HepG2 (cell line): Measurements from ENCODE around the gene AGBL3. TPM values are rescaled to one million over a fixed set of nuclear protein-coding genes. Genes with fewer than 3 reads are reported as not detected.

Experiments
- ATAC-seq: fragments of 200-7000 bp; cut with Tn5 transposase; 3 replicates; pipeline ENCODE4 v1.9.1; 2020; ENCODE audit warnings: mild to moderate bottlenecking, moderate library complexity
- BruUV-seq: library from RNA; stranded (reverse); fragments of 400-500 nt; replicated peaks from 2 replicates; lab custom pipeline; 2021; lab: Mats Ljungman, UMichigan
- CTCF ChIA-PET: fragments of 300-600 bp; formaldehyde crosslinking; extraction: SDS; loops from one replicate; lab custom pipeline; 2021; ENCODE audit warnings: low total read pairs, inconsistent platforms, low intra/inter-chr PET ratio; lab: Yijun Ruan, JAX
- POLR2A ChIA-PET: fragments of 350-600 bp; sonication (Branson Sonifier 250); formaldehyde crosslinking; loops from one replicate; lab custom pipeline; 2020; ENCODE audit warnings: antibody characterized with exemption, inconsistent platforms; lab: Yijun Ruan, JAX
- DNase-seq: peaks from one replicate; pipeline ENCODE4 v3.0.0-alpha.2; 2015; ENCODE audit warnings: low spot score
- FAIRE-seq: peaks from 3 replicates; lab custom pipeline; 2011; peaks lifted over from hg19 to GRCh38; lab: Jason Lieb, UNC
- H2AFZ ChIP-seq: one replicate; pipeline ENCODE4 v1.6.1; 2011; ENCODE audit warnings: low read length, inconsistent platforms
- H3K27ac ChIP-seq: fragments of 300-600 bp; 3 replicates; pipeline ENCODE4 v1.8.0; 2011; ENCODE audit warnings: mixed run types, mild to moderate bottlenecking, mixed read lengths, low read length, inconsistent platforms; ENCODE audit not compliant: insufficient read depth; ENCODE audit errors: extremely low read length
- H3K27me3 ChIP-seq, 2 experiments: fragments of 200-600 bp in 1 of 2; 2 replicates in 1 of 2; 3 replicates in 1 of 2; pipeline versions ENCODE4 v1.6.0 to v1.8.0; 2011; ENCODE audit warnings: low read length in 2 of 2, mild to moderate bottlenecking in 2 of 2, moderate library complexity in 2 of 2, inconsistent platforms in 1 of 2; ENCODE audit not compliant: insufficient read depth in 2 of 2, control insufficient read depth in 1 of 2
- H3K36me3 ChIP-seq, 2 experiments: fragments of 200-600 bp in 1 of 2; replicated peaks in 1 of 2; 2 replicates in 1 of 2; 3 replicates in 1 of 2; pipeline versions ENCODE4 v1.5.1 to v1.8.0; 2011; ENCODE audit warnings: low read length in 2 of 2, inconsistent platforms in 1 of 2; ENCODE audit not compliant: insufficient read depth in 2 of 2, control insufficient read depth in 1 of 2
- H3K4me1 ChIP-seq: 2 replicates; pipeline ENCODE4 v1.5.1; 2012; ENCODE audit warnings: low read length, inconsistent platforms; ENCODE audit not compliant: insufficient read depth
- H3K4me2 ChIP-seq: 2 replicates; pipeline ENCODE4 v1.6.0; 2011; ENCODE audit warnings: low read depth, low read length, inconsistent platforms
- H3K4me3 ChIP-seq, 3 experiments: fragments of 200-600 bp in 1 of 3; sonication (generic), shearing (Covaris generic) in 1 of 3; replicated peaks in 1 of 3; 2 replicates each; pipeline ENCODE4 v1.5.1; 2011 to 2016; ENCODE audit warnings: low read length in 3 of 3, inconsistent platforms in 2 of 3, low read depth in 2 of 3, mild to moderate bottlenecking in 2 of 3, control low read depth in 1 of 3, mixed read lengths in 1 of 3; ENCODE audit not compliant: insufficient read depth in 1 of 3
- H3K79me2 ChIP-seq: one replicate; pipeline ENCODE4 v1.6.1; 2011; ENCODE audit warnings: low read length, inconsistent platforms; ENCODE audit not compliant: insufficient read depth
- H3K9ac ChIP-seq: 2 replicates; pipeline ENCODE4 v1.6.0; 2011; ENCODE audit warnings: mild to moderate bottlenecking, low read depth, low read length, inconsistent platforms; ENCODE audit not compliant: insufficient read depth
- H3K9me3 ChIP-seq: 2 replicates; pipeline ENCODE4 v1.5.1; 2012; ENCODE audit warnings: mild to moderate bottlenecking, low read length
- H4K20me1 ChIP-seq: 2 replicates; pipeline ENCODE4 v1.6.0; 2011; ENCODE audit warnings: inconsistent platforms, mild to moderate bottlenecking, low read length, moderate library complexity; ENCODE audit not compliant: insufficient read depth
- ARID4A ChIP-seq: sonication (generic); formaldehyde crosslinking; IDR thresholded peaks from 2 replicates; pipeline ENCODE4 v1.5.0; 2020; ENCODE audit warnings: mild to moderate bottlenecking, missing genetic modification reagents, borderline replicate concordance
- BCL6 ChIP-seq: IDR thresholded peaks from 2 replicates; pipeline ENCODE4 v1.6.1; 2016; ENCODE audit warnings: missing genetic modification reagents, missing compliant biosample characterization
- GATAD1 ChIP-seq: IDR thresholded peaks from 2 replicates; pipeline ENCODE4 v1.6.1; 2016; ENCODE audit warnings: missing genetic modification reagents, missing compliant biosample characterization
- HBP1 ChIP-seq: IDR thresholded peaks from 2 replicates; pipeline ENCODE4 v1.6.1; 2016; ENCODE audit warnings: low read depth, control low read depth
- HDAC2 ChIP-seq: sonication (generic); formaldehyde crosslinking; IDR thresholded peaks from 2 replicates; pipeline ENCODE4 v1.4.0; 2020; ENCODE audit warnings: missing genetic modification reagents
- JUND ChIP-seq: sonication (generic); formaldehyde crosslinking; IDR thresholded peaks from 2 replicates; pipeline ENCODE4 v1.8.0; 2022; ENCODE audit warnings: mild to moderate bottlenecking, missing genetic modification reagents
- MAZ ChIP-seq, 2 experiments: sonication (generic) in 1 of 2; formaldehyde crosslinking in 1 of 2; IDR thresholded peaks; 2 replicates each; pipeline versions ENCODE4 v1.5.0 to v1.6.1; 2012 to 2020; ENCODE audit warnings: low read depth in 2 of 2, mild to moderate bottlenecking in 2 of 2, borderline replicate concordance in 1 of 2, improper control_type of control experiment in 1 of 2, low read length in 1 of 2, missing genetic modification reagents in 1 of 2, moderate library complexity in 1 of 2
- MEIS2 ChIP-seq: sonication (generic); formaldehyde crosslinking; IDR thresholded peaks from 2 replicates; pipeline ENCODE4 v1.9.0; 2021; ENCODE audit warnings: mild to moderate bottlenecking, missing genetic modification reagents
- NFYC ChIP-seq: IDR thresholded peaks from 2 replicates; pipeline ENCODE4 v1.6.1; 2016; ENCODE audit warnings: missing genetic modification reagents, missing compliant biosample characterization
- ZNF263 ChIP-seq: sonication (generic); formaldehyde crosslinking; IDR thresholded peaks from 2 replicates; pipeline ENCODE4 v1.4.0; 2020; ENCODE audit warnings: missing genetic modification reagents
- ZNF788 ChIP-seq: sonication (generic); formaldehyde crosslinking; IDR thresholded peaks from 2 replicates; pipeline ENCODE4 v1.5.0; 2020; ENCODE audit warnings: mild to moderate bottlenecking, missing genetic modification reagents, borderline replicate concordance
- WGBS: methylation state at CpG from one replicate; pipeline ENCODE4 v1.1.6; 2017; ENCODE audit warnings: low lambda C conversion rate; 5-methylcytosine and 5-hydroxymethylcytosine counted together
- in situ Hi-C: cut with HindIII; loops from 2 replicates; pipeline ENCODE4 v1.10.0; 2017; ENCODE audit warnings: low pct_unique_long_range_greater_than_20kb; ENCODE audit not compliant: extremely low pct_ligation_motif_present
- intact Hi-C: fragments of 100-400 bp; cut with micrococcal nuclease; formaldehyde crosslinking; loops from one replicate; pipeline ENCODE4 v1.10.0; 2022; ENCODE audit not compliant: unreplicated experiment
- polyA plus RNA-seq, 8 experiments: library from polyadenylated mRNA; depleted of rRNA in 3 of 8; stranded (reverse) in 7 of 8; unstranded in 1 of 8; fragments of >200 nt; fragmentation: Illumina TruSeq in 4 of 8; extraction: Trizol in 4 of 8; gene quantifications; 2 replicates each; pipeline versions ENCODE4 v1.2.1 to v1.2.3, GENCODE V29; 2011 to 2016; ENCODE audit warnings: low read depth in 4 of 8, missing spikeins in 1 of 8, mixed read lengths in 1 of 8; ENCODE audit not compliant: insufficient read depth in 1 of 8
- total RNA-seq, 5 experiments: library from RNA; depleted of rRNA; stranded (reverse); fragments of >200 nt; fragmentation: Illumina TruSeq; extraction: Trizol; gene quantifications; 2 replicates each; pipeline ENCODE4 v1.2.3, GENCODE V29; 2016; ENCODE audit warnings: low read depth in 1 of 5
- TF ChIP-seq, protein P1 (sequence below): sonication (generic); formaldehyde crosslinking; IDR thresholded peaks from 2 replicates; pipeline ENCODE4 v1.8.1; 2023; ENCODE audit warnings: mild to moderate bottlenecking, inconsistent platforms, moderate library complexity, missing genetic modification reagents, borderline replicate concordance

The AGBL3 gene
- total and polyA plus RNA-seq, 2 of the 13 experiments (the other 11 are each of a cell fraction or from before 2014, with no cell fraction given): 2.2 to 7.2 TPM

GRCh38 chr7:135168001-135168400 lies 181.7 kb downstream of the AGBL3 start (continued):
- no peak for TF ChIP-seq ARID4A (CRISPR knock-in tag)
- no peak for TF ChIP-seq HDAC2 (CRISPR knock-in tag)
- TF ChIP-seq MEIS2 (CRISPR knock-in tag): no peak
- TF ChIP-seq ZNF263 (CRISPR knock-in tag): no peak

DNA sequence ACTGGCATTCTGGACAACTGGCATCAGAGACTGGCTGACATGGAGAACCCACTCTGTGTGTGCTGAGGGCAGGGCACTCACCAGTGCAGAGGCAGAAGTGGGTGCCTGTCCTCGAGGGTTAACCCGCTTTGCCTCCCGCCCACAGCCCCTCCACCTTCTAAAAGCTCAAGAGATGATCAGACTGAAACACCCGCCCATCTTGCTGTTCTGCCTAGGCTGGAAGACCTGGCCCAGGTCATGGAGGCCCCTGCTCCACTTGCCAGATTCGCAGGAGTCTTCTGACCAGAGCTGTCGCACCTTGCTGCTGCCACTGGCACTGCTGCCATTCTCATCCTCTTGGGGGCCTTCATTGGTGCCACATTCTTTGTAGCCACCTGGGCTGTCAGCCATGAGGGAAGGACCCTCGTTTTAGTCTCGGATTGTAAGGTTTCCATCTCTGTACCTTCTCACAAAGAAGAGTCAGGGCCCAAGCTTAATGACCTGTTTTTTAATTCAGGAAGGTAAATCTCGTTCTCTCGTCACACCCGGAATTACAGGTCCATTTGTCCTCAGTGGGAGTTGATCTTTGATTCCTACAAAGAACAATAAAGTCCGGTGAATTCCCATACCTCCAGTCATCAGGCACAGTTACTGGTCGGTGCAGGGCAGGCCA lies 182.3 kb downstream of the AGBL3 start:
- peak overlapping the region; percentile 99 for H3K4me2 ChIP-seq
- H3K9me3 ChIP-seq: no peaks in the 10 kb centered on the region
- H3K79me2 ChIP-seq: peaks cover 43% of the 10 kb centered on the region
- peaks cover 4 to 45% of the 10 kb centered on the region in 2 experiments; a peak in 4 of 5 replicates for H3K36me3 ChIP-seq
- peak overlapping the region; percentile 91 to 97 (median 95); a peak in 4 of 6 replicates for H3K4me3 ChIP-seq
- intact Hi-C loops (no loop called here), in situ Hi-C loops (loop anchor here (5.0 kb wide), 1 partner anchor 176 kb away; no protein-coding TSS in a partner anchor)
- H3K4me1 ChIP-seq: peaks cover 34% of the 10 kb centered on the region
- no peak overlapping the region; the same call in 1 of the 2 replicates for H3K9ac ChIP-seq
- FAIRE-seq (no peak), DNase-seq (no peak), ATAC-seq (no peak)
- no peak overlapping the region for H2AFZ ChIP-seq
- peak overlapping the region; percentile 87 for H3K27ac ChIP-seq
- CTCF ChIA-PET: no interaction called here
- BruUV-seq: no TSS peak
- no peaks in the 10 kb centered on the region; a peak in 1 of 5 replicates for H3K27me3 ChIP-seq
- 91% methylated on average over 9 of the region's 13 CpGs for WGBS
- POLR2A ChIA-PET: interaction anchor here (0.6 to 4.4 kb wide), 8 partner anchors 8 to 735 kb away, joined by 3 to 30 read pairs (median 4); partner anchors contain the start of genes AGBL3 and TMEM140
- H4K20me1 ChIP-seq: peaks cover 15% of the 10 kb centered on the region; the same call in 1 of the 2 replicates
- TF ChIP-seq MAZ (IDR thresholded peaks at IDR 0.05; ENCODE audit: borderline replicate concordance, low read depth, low read length): no peak
- 0 out of 2 replicates have a peak, but pooled peaks have one; percentile 19 for TF ChIP-seq MAZ (CRISPR knock-in tag; IDR thresholded peaks at IDR 0.05; ENCODE audit: low read depth)
- 0 out of 2 replicates have a peak, but pooled peaks have one; percentile 22 for TF ChIP-seq JUND (CRISPR knock-in tag)
- TF ChIP-seq, protein P1, sequence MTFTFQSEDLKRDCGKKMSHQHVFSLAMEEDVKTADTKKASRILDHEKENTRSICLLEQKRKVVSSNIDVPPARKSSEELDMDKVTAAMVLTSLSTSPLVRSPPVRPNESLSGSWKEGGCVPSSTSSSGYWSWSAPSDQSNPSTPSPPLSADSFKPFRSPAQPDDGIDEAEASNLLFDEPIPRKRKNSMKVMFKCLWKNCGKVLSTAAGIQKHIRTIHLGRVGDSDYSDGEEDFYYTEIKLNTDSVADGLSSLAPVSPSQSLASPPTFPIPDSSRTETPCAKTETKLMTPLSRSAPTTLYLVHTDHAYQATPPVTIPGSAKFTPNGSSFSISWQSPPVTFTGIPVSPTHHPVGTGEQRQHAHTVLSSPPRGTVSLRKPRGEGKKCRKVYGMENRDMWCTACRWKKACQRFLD (CRISPR knock-in tag): no peak
- TF ChIP-seq GATAD1 (CRISPR knock-in tag): no peak
- TF ChIP-seq ZNF788 (CRISPR knock-in tag): no peak
- TF ChIP-seq HBP1 (CRISPR knock-in tag): no peak
- TF ChIP-seq BCL6 (CRISPR knock-in tag): no peak
- 0 out of 2 replicates have a peak, but pooled peaks have one; percentile 3 for TF ChIP-seq NFYC
